Naive B cell (primary cell): ENCODE measurements around the gene TRPM2. TPM values are rescaled to one million over a fixed set of nuclear protein-coding genes. Genes with fewer than 3 reads are reported as not detected.
"Not testable (repeated sequence)": the region's sequence is repeated elsewhere in the genome, so short reads cannot be mapped to it uniquely, and the experiment has no call there.

Source experiments
- ATAC-seq, 2 donors: fragments of 150-1000 bp; cut with Tn5 transposase; 2 replicates each; pipeline ENCODE4 v1.10.0; 2021; ENCODE audit warnings: low read depth in 2 of 2, mild to moderate bottlenecking in 2 of 2, moderate library complexity in 2 of 2
- DNase-seq: peaks from one replicate; pipeline ENCODE4 v3.0.0; 2022
- H3K27ac Mint-ChIP-seq, 6 donors: one replicate each; pipeline ENCODE4 v1.8.0; 2020 to 2022; ENCODE audit warnings: mild to moderate bottlenecking in 6 of 6, mixed read lengths in 6 of 6, moderate library complexity in 5 of 6, inconsistent platforms in 2 of 6
- H3K27me3 Mint-ChIP-seq, 3 donors: one replicate each; pipeline ENCODE4 v1.8.0; 2021 to 2022; ENCODE audit warnings: mixed read lengths in 3 of 3, mild to moderate bottlenecking in 1 of 3
- H3K36me3 Mint-ChIP-seq, 2 donors: one replicate each; pipeline ENCODE4 v1.8.0; 2020 to 2022; ENCODE audit warnings: mixed read lengths in 2 of 2, inconsistent platforms in 1 of 2, mild to moderate bottlenecking in 1 of 2
- H3K4me1 Mint-ChIP-seq, 3 donors: one replicate each; pipeline ENCODE4 v1.8.0; 2020 to 2022; ENCODE audit warnings: mixed read lengths in 3 of 3, inconsistent platforms in 1 of 3, mild to moderate bottlenecking in 1 of 3, moderate library complexity in 1 of 3
- H3K4me3 Mint-ChIP-seq, 8 donors: one replicate each; pipeline ENCODE4 v1.8.0; 2020 to 2022; ENCODE audit warnings: mild to moderate bottlenecking in 8 of 8, mixed read lengths in 8 of 8, moderate library complexity in 8 of 8, inconsistent platforms in 2 of 8
- H3K9me3 Mint-ChIP-seq, 7 donors: one replicate each; pipeline ENCODE4 v1.8.0; 2020 to 2022; ENCODE audit warnings: mixed read lengths in 7 of 7, mild to moderate bottlenecking in 5 of 7, inconsistent platforms in 2 of 7, moderate library complexity in 1 of 7
- polyA plus RNA-seq, 6 donors: library from polyadenylated mRNA; unstranded; fragments of 300-500 nt; fragmentation: Illumina TruSeq; gene quantifications; one replicate each; pipeline ENCODE4 v1.2.3, GENCODE V29; 2021; ENCODE audit warnings: low read depth in 6 of 6

TRPM2 gene
- polyA plus RNA-seq, 6 donors from 2014 or later, result 0.48 to 4.8 (median 2.6) TPM

DNA sequence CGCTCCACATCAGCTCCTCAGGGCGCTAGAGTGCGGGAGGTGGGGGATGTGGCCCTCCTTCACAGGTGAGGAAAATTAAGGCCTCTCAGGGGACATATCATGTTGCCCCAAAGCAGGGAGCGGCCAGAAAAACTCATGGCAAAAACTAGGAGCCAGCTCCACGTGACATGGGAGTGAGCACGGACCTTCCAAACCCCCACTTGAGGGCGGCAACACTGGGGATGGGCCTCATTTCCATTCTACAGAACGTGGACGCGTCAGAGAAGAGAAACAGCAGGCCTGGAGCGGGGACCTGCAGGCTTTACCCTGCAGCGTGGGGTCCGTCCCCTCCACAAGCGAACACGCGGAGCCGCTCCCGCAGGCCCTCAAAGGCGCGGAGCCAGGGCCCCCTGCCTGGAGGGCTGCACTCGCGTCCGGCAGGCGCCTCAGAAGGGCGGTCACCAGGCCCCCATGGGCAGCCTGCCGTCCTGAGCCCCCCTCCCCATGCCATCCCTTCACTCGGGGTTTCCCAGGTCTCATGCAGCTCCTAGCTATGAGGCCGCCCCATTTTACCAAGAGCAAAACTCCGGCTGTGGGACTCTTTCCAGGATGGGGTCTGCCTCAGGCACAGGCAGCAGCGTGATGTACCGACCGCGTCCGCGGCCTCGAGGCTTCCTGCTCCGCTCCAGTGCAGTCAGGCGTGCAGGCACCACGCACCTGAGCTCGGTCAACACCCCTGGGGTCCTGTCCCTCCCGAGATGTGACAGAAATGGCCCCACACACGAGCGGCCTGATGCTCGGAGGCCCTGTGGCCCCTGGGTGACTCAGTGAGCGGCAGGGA lies 19.7 kb upstream of the TRPM2 start:
- DNase-seq (no peak), ATAC-seq (no peak)
- Mint-ChIP-seq H3K36me3 (no peaks in the 10 kb centered on the region), H3K4me3 (no peak overlapping the region), H3K27me3 (no peaks in the 10 kb centered on the region), H3K9me3 (no peaks in the 10 kb centered on the region), H3K27ac (peak overlapping the region in 1 of 6 donors; percentile 31), H3K4me1 (peaks cover 0 to 12% (median 4%) of the 10 kb centered on the region in 3 donors)

DNA sequence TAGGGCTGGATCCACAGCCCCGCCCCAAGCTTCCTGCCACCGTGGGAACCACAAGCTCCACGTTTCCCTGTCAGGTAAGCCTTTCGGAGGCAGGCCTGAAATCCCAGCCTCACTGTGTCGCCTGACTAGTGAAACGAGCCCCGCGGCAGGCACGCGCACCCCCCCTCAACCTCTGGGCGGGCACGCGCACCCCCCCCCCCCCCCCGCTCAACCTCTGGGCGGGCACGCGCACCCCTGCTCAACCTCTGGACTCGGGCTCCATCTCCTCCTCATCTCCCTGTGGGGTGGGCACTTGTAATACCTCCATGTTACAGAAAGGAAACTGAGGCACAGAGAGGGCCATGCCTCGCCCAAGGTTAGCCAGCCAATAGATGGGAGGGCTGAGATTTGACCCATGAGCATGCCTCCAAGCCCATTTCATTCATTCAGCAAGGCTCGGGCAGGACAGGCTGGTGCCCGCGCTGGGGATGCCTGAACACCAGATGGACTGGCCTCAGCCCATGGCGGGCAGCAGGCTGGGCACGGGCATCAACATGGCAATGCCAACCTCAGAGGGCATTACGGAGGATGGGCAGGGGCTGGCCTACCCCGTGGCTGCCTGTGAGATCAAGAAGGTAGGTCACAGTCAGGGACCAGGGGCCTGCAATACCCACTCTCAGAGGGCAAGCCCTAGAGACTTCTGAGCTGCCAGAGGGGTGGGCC lies 18.9 kb upstream of the TRPM2 start:
- Mint-ChIP-seq H3K4me3 (peak overlapping the region in 2 of 8 donors; percentile 22 to 51), H3K27me3 (no peaks in the 10 kb centered on the region), H3K4me1 (peaks cover 2 to 14% (median 7%) of the 10 kb centered on the region in 3 donors), H3K9me3 (no peaks in the 10 kb centered on the region), H3K36me3 (no peaks in the 10 kb centered on the region), H3K27ac (peak overlapping the region in 1 of 6 donors; percentile 78)
- DNase-seq (no peak), ATAC-seq (no peak)

DNA sequence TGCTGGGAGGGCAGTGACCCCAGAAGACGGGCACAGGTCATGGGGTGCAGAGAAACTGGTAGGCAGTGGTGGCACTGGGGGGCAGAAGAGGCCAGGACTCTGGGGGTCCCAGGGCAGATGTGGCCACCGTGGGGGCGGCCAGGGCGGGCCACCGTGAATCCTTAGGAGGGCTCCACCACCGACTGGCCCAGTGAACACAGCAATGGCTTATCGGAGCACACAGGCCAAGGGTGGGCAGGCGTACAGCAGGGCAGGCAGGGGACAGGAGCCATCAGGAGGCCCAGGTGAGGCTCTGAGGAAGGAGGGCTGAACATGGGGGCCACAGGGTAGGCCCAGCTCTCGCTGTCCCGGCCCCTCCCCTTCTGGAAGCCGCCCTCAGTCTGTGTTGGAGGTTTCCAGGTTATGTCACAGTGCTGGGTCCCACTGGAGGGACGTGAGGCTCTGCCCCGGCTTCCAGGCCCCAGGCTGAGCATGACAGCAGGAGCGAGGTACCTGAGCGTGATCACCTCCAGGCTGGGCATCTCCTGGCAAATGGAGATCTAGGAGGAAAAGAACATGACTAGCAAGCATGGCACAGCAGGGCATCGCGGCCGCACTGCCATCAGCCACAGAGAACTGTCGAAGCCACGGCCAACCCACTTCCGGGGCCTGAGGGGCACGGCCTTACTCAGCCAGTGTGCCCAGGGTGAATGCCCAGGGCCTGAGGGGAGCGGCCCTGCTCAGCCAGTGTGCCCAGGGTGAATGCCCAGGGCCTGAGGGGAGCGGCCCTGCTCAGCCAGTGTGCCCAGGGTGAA lies 18.0 kb upstream of the TRPM2 start:
- no peak overlapping the region for H3K27ac Mint-ChIP-seq
- no peak for DNase-seq

GRCh38 chr21:44337449-44337848 lies 16.0 kb upstream of the TRPM2 start:
- H3K4me3 Mint-ChIP-seq, result peak overlapping the region in 6 of 8 donors; percentile 62 to 89 (median 75)
- DNase-seq (no peak), ATAC-seq (no peak)
- peaks cover 13 to 25% (median 14%) of the 10 kb centered on the region in 3 donors for H3K4me1 Mint-ChIP-seq
- H3K27me3 Mint-ChIP-seq, result no peaks in the 10 kb centered on the region
- H3K36me3 Mint-ChIP-seq, result no peaks in the 10 kb centered on the region
- H3K27ac Mint-ChIP-seq, result peak overlapping the region in 5 of 6 donors; percentile 77 to 98 (median 90)
- H3K9me3 Mint-ChIP-seq, result no peaks in the 10 kb centered on the region

More for the DNA sequence above, 18.0 kb upstream of the TRPM2 start:
- Mint-ChIP-seq H3K9me3 (no peaks in the 10 kb centered on the region), H3K36me3 (no peaks in the 10 kb centered on the region), H3K4me1 (peaks cover 7 to 21% (median 11%) of the 10 kb centered on the region in 3 donors), H3K4me3 (peak overlapping the region in 2 of 8 donors; percentile 1 to 51), H3K27me3 (no peaks in the 10 kb centered on the region)
- ATAC-seq, result no peak

DNA sequence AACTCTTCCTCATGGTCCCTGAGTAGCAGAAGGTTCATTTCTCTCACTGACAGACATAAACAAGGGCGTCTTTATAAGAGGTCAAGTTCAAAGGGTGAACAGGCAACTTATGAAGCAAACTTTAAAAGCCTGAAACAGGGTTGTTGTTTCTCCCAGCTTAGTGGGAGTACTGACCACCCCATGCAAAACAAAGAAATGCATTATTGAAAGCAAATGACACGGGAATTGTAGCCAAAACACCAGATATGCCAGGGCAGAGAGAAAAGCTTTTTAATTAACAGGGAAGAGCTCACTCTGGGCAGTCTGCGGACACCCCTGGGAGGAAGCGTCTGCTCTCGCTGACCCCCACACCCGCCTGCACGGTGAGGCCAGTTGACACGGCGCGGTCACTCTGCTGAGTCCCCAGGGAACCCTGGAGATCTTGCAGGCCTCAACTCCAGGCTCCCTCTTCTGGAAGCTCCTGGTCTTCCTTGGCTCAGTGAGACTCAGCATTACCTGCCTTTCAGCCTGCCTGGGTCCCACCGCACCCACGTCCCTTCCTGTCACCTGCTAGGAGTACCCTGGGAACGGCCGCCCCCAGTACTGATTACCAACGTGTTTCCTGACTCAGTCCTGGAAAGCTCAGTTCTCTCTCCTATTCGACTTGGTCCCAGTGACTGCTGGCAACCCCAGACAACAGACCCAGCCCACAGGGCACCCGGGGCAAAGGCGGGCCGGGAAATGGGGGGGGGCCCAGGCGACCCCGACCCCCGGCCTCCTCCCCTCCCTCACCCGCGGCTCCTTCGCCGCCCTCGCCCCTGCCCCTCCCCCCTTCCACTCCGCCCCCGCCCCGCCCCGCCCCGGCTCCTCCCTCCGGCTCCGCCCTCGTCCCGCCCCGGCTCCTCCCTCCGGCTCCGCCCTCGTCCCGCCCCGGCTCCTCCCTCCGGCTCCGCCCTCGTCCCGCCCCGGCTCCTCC lies 15.2 kb upstream of the TRPM2 start:
- ATAC-seq (peak in 1 of 2 donors; percentile 3), DNase-seq (no peak)
- Mint-ChIP-seq H3K27ac (peak overlapping the region; percentile 27 to 98 (median 94)), H3K9me3 (no peaks in the 10 kb centered on the region), H3K4me3 (peak overlapping the region; percentile 35 to 89 (median 75)), H3K4me1 (peaks cover 13 to 25% (median 14%) of the 10 kb centered on the region in 3 donors), H3K27me3 (no peaks in the 10 kb centered on the region), H3K36me3 (no peaks in the 10 kb centered on the region)

DNA sequence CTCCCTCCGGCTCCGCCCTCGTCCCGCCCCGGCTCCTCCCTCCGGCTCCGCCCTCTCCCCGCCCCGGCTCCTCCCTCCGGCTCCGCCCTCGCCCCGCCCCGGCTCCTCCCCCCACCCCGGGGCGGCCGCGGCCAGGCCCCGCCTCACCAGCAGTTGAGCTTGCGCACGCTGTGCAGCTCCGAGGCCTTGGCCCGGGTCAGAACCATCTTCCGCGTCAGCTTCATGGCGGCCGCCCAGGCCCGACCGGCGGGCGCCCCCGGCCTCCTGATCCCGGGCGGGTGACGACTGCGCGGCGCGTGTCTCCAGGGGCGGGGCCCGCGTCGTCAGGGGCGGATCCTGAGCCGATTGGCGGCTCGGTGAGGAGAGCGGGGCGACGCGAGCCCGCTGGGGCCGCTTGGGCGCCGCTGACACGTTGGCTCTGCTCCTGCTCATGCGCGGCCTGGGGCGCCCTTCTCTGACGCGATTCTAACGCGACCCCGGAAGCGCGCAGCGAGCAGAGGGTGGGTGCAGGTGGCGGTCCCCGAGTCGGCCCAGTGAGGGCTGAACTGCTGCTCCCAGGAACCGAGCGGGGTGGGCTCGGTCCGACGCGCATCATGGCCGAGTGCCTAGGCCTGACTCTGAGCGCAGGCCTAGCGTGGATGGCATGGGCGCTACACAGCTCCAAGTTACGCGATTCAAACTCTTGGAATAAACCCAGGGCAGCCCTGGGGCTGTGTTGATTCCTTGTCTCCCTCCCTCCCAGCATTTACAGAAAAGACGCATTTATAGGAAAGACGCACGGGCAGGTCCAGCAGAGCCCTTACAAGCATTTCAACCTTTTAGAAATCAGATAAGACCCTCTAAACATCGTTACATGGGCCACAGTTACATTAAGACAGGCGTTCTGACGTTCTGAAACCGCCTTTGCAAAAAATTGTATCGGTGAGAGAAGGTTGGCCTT lies 14.2 kb upstream of the TRPM2 start, which contains the start of gene CFAP410:
Gene CFAP410, minus strand, starts transcription at position 420 of the 940 bp plus-strand sequence. Its CDS starts 196 bp downstream, at position 224.
- no peaks in the 10 kb centered on the region for H3K36me3 Mint-ChIP-seq
- H3K4me1 Mint-ChIP-seq, result peaks cover 13 to 25% (median 14%) of the 10 kb centered on the region in 3 donors
- peak within 1 kb of the TSS; percentile 97 to 99 (median 98) for H3K27ac Mint-ChIP-seq
- H3K27me3 Mint-ChIP-seq, result no peaks in the 10 kb centered on the region
- H3K4me3 Mint-ChIP-seq, result peak within 1 kb of the TSS; percentile 89 to 96 (median 95)
- peak; percentile 86 to 87 for ATAC-seq
- H3K9me3 Mint-ChIP-seq, result no peaks in the 10 kb centered on the region
- peak; percentile 97 for DNase-seq

GRCh38 chr21:44341726-44342458 lies 11.5 kb upstream of the TRPM2 start:
- H3K27me3 Mint-ChIP-seq, DNase-seq, H3K9me3 Mint-ChIP-seq, ATAC-seq, H3K36me3 Mint-ChIP-seq: not testable (repeated sequence)
- Mint-ChIP-seq H3K27ac (peak overlapping the region in 2 of 6 donors; percentile 14 to 42), H3K4me1 (peaks cover 10 to 22% (median 13%) of the 10 kb centered on the region in 3 donors), H3K4me3 (peak overlapping the region in 3 of 8 donors; percentile 35 to 95 (median 51))

DNA sequence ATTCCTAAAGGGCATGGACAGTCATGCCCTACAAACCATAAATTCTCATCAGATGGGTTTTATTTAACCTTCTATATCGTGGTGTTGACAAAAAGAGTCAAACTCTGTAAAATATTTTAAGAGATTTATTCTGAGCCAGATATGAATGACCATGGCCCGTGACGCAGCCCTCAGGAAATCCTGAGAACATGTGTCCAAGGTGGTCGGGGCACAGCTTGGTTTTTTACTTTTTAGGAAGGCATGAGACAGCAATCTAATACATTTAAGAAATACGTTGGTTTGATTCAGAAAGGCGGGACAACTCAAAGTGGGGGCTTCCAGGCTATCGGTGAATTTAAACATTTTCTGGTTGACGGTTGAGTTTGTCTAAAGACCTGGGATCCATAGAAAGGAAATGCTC lies 10.4 kb upstream of the TRPM2 start:
- ATAC-seq, H3K9me3 Mint-ChIP-seq, H3K36me3 Mint-ChIP-seq, H3K27me3 Mint-ChIP-seq, H3K27ac Mint-ChIP-seq, DNase-seq: not testable (repeated sequence)
- peaks cover 10 to 13% (median 13%) of the 10 kb centered on the region in 3 donors for H3K4me1 Mint-ChIP-seq
- peak overlapping the region in 1 of 8 donors; percentile 21 for H3K4me3 Mint-ChIP-seq

DNA sequence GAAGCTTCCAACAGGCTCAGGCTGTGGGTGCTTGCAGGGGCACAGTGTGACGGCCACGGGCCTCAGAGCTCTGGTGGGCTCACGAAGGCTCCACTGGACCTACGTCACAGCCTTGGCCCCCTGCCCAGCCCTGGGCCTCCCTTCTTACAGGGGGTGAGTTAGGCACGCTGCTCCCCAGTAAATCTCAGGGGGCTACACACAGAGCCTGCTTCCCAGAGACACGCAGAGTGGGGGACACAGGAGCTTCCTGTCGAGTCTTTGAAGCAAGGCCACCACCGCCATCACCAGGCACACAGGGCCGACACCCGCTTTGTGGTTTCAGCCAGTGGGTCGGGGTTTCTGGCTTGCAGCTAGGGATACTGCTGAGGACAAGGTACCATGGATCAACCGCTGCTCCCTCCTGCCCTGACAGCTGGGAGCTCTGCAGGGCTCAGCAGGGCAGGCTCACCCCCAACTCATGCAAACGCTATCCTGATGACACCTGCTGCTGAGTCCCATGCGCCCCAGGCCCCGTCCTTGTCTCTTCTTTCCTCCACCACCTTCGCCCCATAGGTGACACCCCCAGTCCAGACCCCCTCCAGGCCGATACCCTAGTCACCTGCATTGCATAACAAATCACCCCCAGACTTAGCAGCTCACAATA lies 8.8 kb upstream of the TRPM2 start:
- Mint-ChIP-seq H3K36me3 (no peaks in the 10 kb centered on the region), H3K27me3 (peaks cover 0 to 21% (median 5%) of the 10 kb centered on the region in 3 donors), H3K4me1 (peaks cover 6 to 9% (median 9%) of the 10 kb centered on the region in 3 donors), H3K9me3 (no peaks in the 10 kb centered on the region), H3K4me3 (no peak overlapping the region), H3K27ac (no peak overlapping the region)
- ATAC-seq (no peak), DNase-seq (no peak)

GRCh38 chr21:44345495-44345894 lies 7.9 kb upstream of the TRPM2 start:
- no peak overlapping the region for H3K4me3 Mint-ChIP-seq

More at GRCh38 chr21:44345495-44345894, 7.9 kb upstream of the TRPM2 start:
- DNase-seq, result no peak
- Mint-ChIP-seq H3K27me3 (peaks cover 0 to 24% (median 5%) of the 10 kb centered on the region in 3 donors), H3K36me3 (no peaks in the 10 kb centered on the region), H3K4me1 (peaks cover 3 to 6% (median 3%) of the 10 kb centered on the region in 3 donors), H3K27ac (no peak overlapping the region), H3K9me3 (no peaks in the 10 kb centered on the region)
- ATAC-seq, result no peak
